ENCODE data around the gene TRIM66. TPM values are rescaled to one million over a fixed set of nuclear protein-coding genes. Genes with fewer than 3 reads are reported as not detected.

Gene TRIM66
- total and polyA plus RNA-seq, 9 of the 15 experiments (the other 6 are each of a cell fraction or from before 2014, with no cell fraction given) = 1.1 to 7.3 (median 4.9) TPM

DNA sequence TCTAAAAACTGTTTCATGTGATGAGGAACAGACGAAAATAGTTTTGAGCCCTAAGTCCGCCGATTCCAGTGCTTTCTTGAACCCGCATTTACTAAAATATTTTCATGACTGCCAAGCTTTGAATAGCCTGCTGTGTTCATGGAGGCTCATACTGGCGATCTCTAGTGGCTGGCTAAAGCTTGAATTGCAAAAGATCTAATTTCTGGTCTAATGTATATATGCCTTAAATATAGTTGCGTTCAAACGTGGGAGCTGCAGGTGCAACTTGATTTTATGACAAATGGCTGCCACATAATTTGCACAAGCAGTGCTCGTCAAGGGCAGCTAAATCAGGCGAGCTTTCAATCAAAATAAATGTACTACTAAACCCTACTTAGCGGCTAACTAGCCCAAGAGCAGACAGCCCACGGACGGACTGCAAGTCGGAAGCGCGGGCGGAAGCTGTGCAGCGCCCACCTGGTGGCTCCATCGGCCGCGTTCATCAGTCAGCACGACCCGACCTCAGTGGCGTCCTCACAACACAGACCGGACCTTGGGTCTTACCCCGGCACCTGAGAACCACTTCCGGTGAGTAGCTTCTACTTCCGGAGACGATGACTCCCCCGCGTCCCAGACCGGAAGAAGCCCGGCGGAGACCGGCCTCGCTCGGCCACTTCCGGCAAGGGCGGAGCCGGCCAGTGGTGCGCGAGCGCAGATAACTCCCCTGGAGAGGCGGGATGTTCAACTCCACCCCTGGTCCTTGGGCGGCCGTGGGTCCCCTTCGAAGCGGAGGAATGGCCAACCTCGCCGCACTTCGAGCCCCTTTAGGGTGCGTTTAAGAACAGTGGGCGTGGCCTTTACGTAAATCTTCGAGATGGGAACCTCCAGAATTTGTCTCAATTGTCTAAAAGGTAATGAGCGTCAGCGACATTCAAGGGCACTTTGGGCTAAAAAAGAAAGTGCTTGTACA, 6.2 kb upstream of the TRIM66 start (continued):
- no peak for TF ChIP-seq THRA (IDR thresholded peaks at IDR 0.05)
- TF ChIP-seq DEAF1 (CRISPR knock-in tag; IDR thresholded peaks at IDR 0.05) = no peak
- TF ChIP-seq RNF219 (CRISPR knock-in tag; IDR thresholded peaks at IDR 0.05) = peak; percentile 73
- no peak for TF ChIP-seq SNIP1 (IDR thresholded peaks at IDR 0.05; ENCODE audit: low read depth)
- TF ChIP-seq, protein P1, sequence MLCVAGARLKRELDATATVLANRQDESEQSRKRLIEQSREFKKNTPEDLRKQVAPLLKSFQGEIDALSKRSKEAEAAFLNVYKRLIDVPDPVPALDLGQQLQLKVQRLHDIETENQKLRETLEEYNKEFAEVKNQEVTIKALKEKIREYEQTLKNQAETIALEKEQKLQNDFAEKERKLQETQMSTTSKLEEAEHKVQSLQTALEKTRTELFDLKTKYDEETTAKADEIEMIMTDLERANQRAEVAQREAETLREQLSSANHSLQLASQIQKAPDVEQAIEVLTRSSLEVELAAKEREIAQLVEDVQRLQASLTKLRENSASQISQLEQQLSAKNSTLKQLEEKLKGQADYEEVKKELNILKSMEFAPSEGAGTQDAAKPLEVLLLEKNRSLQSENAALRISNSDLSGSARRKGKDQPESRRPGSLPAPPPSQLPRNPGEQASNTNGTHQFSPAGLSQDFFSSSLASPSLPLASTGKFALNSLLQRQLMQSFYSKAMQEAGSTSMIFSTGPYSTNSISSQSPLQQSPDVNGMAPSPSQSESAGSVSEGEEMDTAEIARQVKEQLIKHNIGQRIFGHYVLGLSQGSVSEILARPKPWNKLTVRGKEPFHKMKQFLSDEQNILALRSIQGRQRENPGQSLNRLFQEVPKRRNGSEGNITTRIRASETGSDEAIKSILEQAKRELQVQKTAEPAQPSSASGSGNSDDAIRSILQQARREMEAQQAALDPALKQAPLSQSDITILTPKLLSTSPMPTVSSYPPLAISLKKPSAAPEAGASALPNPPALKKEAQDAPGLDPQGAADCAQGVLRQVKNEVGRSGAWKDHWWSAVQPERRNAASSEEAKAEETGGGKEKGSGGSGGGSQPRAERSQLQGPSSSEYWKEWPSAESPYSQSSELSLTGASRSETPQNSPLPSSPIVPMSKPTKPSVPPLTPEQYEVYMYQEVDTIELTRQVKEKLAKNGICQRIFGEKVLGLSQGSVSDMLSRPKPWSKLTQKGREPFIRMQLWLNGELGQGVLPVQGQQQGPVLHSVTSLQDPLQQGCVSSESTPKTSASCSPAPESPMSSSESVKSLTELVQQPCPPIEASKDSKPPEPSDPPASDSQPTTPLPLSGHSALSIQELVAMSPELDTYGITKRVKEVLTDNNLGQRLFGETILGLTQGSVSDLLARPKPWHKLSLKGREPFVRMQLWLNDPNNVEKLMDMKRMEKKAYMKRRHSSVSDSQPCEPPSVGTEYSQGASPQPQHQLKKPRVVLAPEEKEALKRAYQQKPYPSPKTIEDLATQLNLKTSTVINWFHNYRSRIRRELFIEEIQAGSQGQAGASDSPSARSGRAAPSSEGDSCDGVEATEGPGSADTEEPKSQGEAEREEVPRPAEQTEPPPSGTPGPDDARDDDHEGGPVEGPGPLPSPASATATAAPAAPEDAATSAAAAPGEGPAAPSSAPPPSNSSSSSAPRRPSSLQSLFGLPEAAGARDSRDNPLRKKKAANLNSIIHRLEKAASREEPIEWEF (CRISPR knock-in tag; IDR thresholded peaks at IDR 0.05) = no peak
- peak; percentile 99 for TF ChIP-seq ELF1 (tag; IDR thresholded peaks at IDR 0.05)
- no peak for TF ChIP-seq SNAPC5 (CRISPR knock-in tag; IDR thresholded peaks at IDR 0.05)
- TF ChIP-seq ETV5 (CRISPR knock-in tag; IDR thresholded peaks at IDR 0.05; ENCODE audit: low read depth) = peak; percentile 100
- TF ChIP-seq TAL1 (IDR thresholded peaks at IDR 0.05) = no peak
- TF ChIP-seq, protein P2, sequence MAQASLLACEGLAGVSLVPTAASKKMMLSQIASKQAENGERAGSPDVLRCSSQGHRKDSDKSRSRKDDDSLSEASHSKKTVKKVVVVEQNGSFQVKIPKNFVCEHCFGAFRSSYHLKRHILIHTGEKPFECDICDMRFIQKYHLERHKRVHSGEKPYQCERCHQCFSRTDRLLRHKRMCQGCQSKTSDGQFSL (CRISPR knock-in tag; IDR thresholded peaks at IDR 0.05) = peak; percentile 51; the same call in 1 of the 2 replicates
- TF ChIP-seq, protein P2 (tag; IDR thresholded peaks at IDR 0.05) = no peak; a peak in 1 of 4 replicates
- peak; percentile 72 for TF ChIP-seq PML (IDR thresholded peaks at IDR 0.05; ENCODE audit: low read length)
- TF ChIP-seq ZNF436 (CRISPR knock-in tag; IDR thresholded peaks at IDR 0.05) = no peak
- no peak for TF ChIP-seq BRD4 (IDR thresholded peaks at IDR 0.05)
- TF ChIP-seq ZSCAN32 (CRISPR knock-in tag; IDR thresholded peaks at IDR 0.05) = no peak; the same call in 1 of the 2 replicates

Data from K562 (cell line).